Endothelial cell of umbilical vein (primary cell): Measurements from ENCODE around the gene VCL. TPM values are rescaled to one million over a fixed set of nuclear protein-coding genes. Genes with fewer than 3 reads are reported as not detected.

Experiments
- BruUV-seq: library from RNA; stranded (reverse); fragments of 400-500 nt; replicated peaks from 2 replicates; lab custom pipeline; 2021; lab: Mats Ljungman, UMichigan
- CTCF ChIA-PET: fragments of 300-600, 350-600 bp; sonication (Branson Sonifier 250); formaldehyde crosslinking; loops from one replicate; lab custom pipeline; 2021; ENCODE audit warnings: antibody characterized with exemption, inconsistent platforms; lab: Charles Lee
- POLR2A ChIA-PET: fragments of 300-600, 350-600 bp; sonication (Branson Sonifier 250); formaldehyde crosslinking; loops from one replicate; lab custom pipeline; 2021; ENCODE audit warnings: antibody characterized with exemption, inconsistent platforms; lab: Charles Lee
- DNase-seq: peaks from one replicate; pipeline ENCODE4 v3.0.0-alpha.2; 2011; ENCODE audit warnings: low read depth, low spot score
- FAIRE-seq: peaks from 2 replicates; lab custom pipeline; 2011; peaks lifted over from hg19 to GRCh38; lab: Jason Lieb, UNC
- H2AFZ ChIP-seq: 2 replicates; pipeline ENCODE4 v1.6.0; 2012; ENCODE audit warnings: low read depth, low read length, control low read depth, inconsistent platforms
- H3K27ac ChIP-seq: 2 replicates; pipeline ENCODE4 v1.5.1; 2011; ENCODE audit warnings: low read depth, mild to moderate bottlenecking, control low read depth, low read length, moderate library complexity; ENCODE audit not compliant: insufficient read depth
- H3K27me3 ChIP-seq, 2 experiments: 2 replicates each; pipeline versions ENCODE4 v1.6.0 to v1.6.1; 2011; ENCODE audit warnings: low read length in 2 of 2, mixed read lengths in 1 of 2; ENCODE audit not compliant: control insufficient read depth in 2 of 2, insufficient read depth in 2 of 2
- H3K36me3 ChIP-seq, 2 experiments: 2 replicates in 1 of 2; 3 replicates in 1 of 2; pipeline ENCODE4 v1.5.1; 2011; ENCODE audit warnings: low read length in 2 of 2, mild to moderate bottlenecking in 1 of 2, moderate library complexity in 1 of 2; ENCODE audit not compliant: control insufficient read depth in 2 of 2, insufficient read depth in 2 of 2; ENCODE audit errors: extremely low read depth in 1 of 2
- H3K4me1 ChIP-seq: 3 replicates; pipeline ENCODE4 v1.5.1; 2011; ENCODE audit warnings: mild to moderate bottlenecking, low read length; ENCODE audit not compliant: control insufficient read depth, insufficient read depth; ENCODE audit errors: extremely low read depth
- H3K4me2 ChIP-seq: 2 replicates; pipeline ENCODE4 v1.6.1; 2011; ENCODE audit warnings: low read length, control low read depth, mixed read lengths; ENCODE audit not compliant: insufficient read depth
- H3K4me3 ChIP-seq, 3 experiments: fragments of 200-600 bp in 1 of 3; sonication (generic), shearing (Covaris generic) in 1 of 3; replicated peaks in 1 of 3; 2 replicates each; pipeline ENCODE4 v1.5.1; 2011 to 2016; ENCODE audit warnings: control low read depth in 3 of 3, low read length in 3 of 3, mild to moderate bottlenecking in 2 of 3, inconsistent platforms in 1 of 3, low read depth in 1 of 3, moderate library complexity in 1 of 3; ENCODE audit not compliant: insufficient read depth in 1 of 3
- H3K79me2 ChIP-seq: 2 replicates; pipeline ENCODE4 v1.6.0; 2012; ENCODE audit warnings: low read length, inconsistent platforms; ENCODE audit not compliant: control insufficient read depth, insufficient read depth
- H3K9ac ChIP-seq: replicated peaks from 2 replicates; pipeline ENCODE3; 2011; ENCODE audit warnings: low read length, control low read depth; ENCODE audit not compliant: insufficient read depth; ENCODE audit errors: extremely low read depth
- H3K9me1 ChIP-seq: replicated peaks from 3 replicates; pipeline ENCODE4 v1.6.0; 2011; ENCODE audit warnings: mild to moderate bottlenecking, low read length; ENCODE audit not compliant: control insufficient read depth, insufficient read depth; ENCODE audit errors: extremely low read depth
- H3K9me3 ChIP-seq: replicated peaks from 2 replicates; pipeline ENCODE4 v1.5.1; 2012; ENCODE audit warnings: low read length, inconsistent platforms; ENCODE audit not compliant: control insufficient read depth, insufficient read depth
- H4K20me1 ChIP-seq: replicated peaks from 2 replicates; pipeline ENCODE3; 2011; ENCODE audit warnings: mild to moderate bottlenecking, low read length; ENCODE audit not compliant: control insufficient read depth, insufficient read depth; ENCODE audit errors: extremely low read depth
- EZH2 ChIP-seq: IDR thresholded peaks from 2 replicates; pipeline ENCODE4 v1.6.1; 2012; ENCODE audit warnings: borderline replicate concordance, low read depth, mild to moderate bottlenecking, moderate library complexity, low read length, inconsistent platforms; ENCODE audit not compliant: severe bottlenecking
- FOS ChIP-seq: IDR thresholded peaks from 2 replicates; pipeline ENCODE4 v1.6.1; 2011; ENCODE audit warnings: mild to moderate bottlenecking, low read length, moderate library complexity, borderline replicate concordance; ENCODE audit not compliant: insufficient read depth
- GATA2 ChIP-seq: IDR thresholded peaks from 2 replicates; pipeline ENCODE4 v1.7.0; 2011; ENCODE audit warnings: low read depth, mild to moderate bottlenecking, moderate library complexity, mixed read lengths, low read length; ENCODE audit not compliant: insufficient read length, insufficient read depth
- JUN ChIP-seq: IDR thresholded peaks from 2 replicates; pipeline ENCODE4 v1.6.1; 2011; ENCODE audit warnings: borderline replicate concordance, low read depth; ENCODE audit not compliant: insufficient read length, insufficient read depth
- MYC ChIP-seq: IDR thresholded peaks from one replicate; pipeline ENCODE4 v1.6.1; 2011; ENCODE audit warnings: mild to moderate bottlenecking, low read depth, low read length
- POLR2A ChIP-seq: IDR thresholded peaks from 2 replicates; pipeline ENCODE4 v1.6.1; 2012; ENCODE audit warnings: low read depth, mild to moderate bottlenecking, control low read depth, low read length
- POLR2AphosphoS5 ChIP-seq: IDR thresholded peaks from 2 replicates; pipeline ENCODE4 v1.6.1; 2012; ENCODE audit warnings: low read depth, mild to moderate bottlenecking, control low read depth, low read length, moderate library complexity; ENCODE audit not compliant: insufficient read depth
- dilution Hi-C: fragments of 300-500 bp; cut with MboI; formaldehyde crosslinking; loops from one replicate; pipeline ENCODE4 v1.15.0; 2019; ENCODE audit warnings: low sequenced_read_pairs; ENCODE audit not compliant: extremely low pct_ligation_motif_present
- intact Hi-C: fragments of 100-400 bp; cut with micrococcal nuclease; formaldehyde crosslinking; loops from one replicate; pipeline ENCODE4 v1.10.0; 2022
- polyA plus RNA-seq, 4 experiments: library from polyadenylated mRNA; depleted of rRNA in 3 of 4; stranded (reverse) in 3 of 4; unstranded in 1 of 4; fragments of >200 nt; gene quantifications; 2 replicates each; pipeline versions ENCODE4 v1.2.1 to v1.2.3, GENCODE V29; 2011 to 2012; ENCODE audit warnings: missing spikeins in 1 of 4
- total RNA-seq: library from RNA; stranded (reverse); gene quantifications from 2 replicates; pipeline ENCODE4 v1.2.3, GENCODE V29; 2021
- TF ChIP-seq, protein P1 (sequence below), 2 donors: IDR thresholded peaks; 1 replicate in 1 of 2; 2 replicates in 1 of 2; pipeline ENCODE4 v1.5.1; 2011; ENCODE audit warnings: low read length in 2 of 2, mild to moderate bottlenecking in 2 of 2, moderate library complexity in 2 of 2, control low read depth in 1 of 2, inconsistent platforms in 1 of 2, low read depth in 1 of 2; ENCODE audit not compliant: insufficient read depth in 1 of 2; ENCODE audit errors: extremely low read depth in 1 of 2
- TF ChIP-seq, protein P2 (sequence below): IDR thresholded peaks from 2 replicates; pipeline ENCODE4 v1.6.1; 2011; ENCODE audit not compliant: insufficient read depth, insufficient read length

The VCL gene
- total and polyA plus RNA-seq, 2 donors (not counting 3 experiments of a cell fraction or from before 2014, with no cell fraction given) = 95.4 to 231 TPM

DNA sequence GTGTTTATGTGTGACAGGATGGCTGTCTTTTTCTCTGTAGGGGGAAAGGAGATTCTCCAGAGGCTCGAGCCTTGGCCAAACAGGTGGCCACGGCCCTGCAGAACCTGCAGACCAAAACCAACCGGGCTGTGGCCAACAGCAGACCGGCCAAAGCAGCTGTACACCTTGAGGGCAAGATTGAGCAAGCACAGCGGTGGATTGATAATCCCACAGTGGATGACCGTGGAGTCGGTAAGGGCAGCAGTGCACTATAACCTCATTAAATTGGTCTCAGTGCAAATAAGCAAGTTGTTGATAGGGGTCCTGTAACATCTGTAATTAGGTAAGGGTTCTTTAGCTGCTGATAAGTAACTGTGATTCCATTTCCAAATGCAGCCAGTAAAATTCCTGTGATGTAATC is 96.3 kb downstream of the VCL start:
- H3K9me3 ChIP-seq = no peaks in the 10 kb centered on the region
- H3K9me1 ChIP-seq = no peaks in the 10 kb centered on the region
- no peak overlapping the region for H3K27ac ChIP-seq
- peaks cover 2% of the 10 kb centered on the region for H4K20me1 ChIP-seq
- H3K79me2 ChIP-seq = peaks cover 2% of the 10 kb centered on the region
- ChIA-PET POLR2A (no interaction called here), CTCF (interaction anchor here (1.1 to 2.0 kb wide), 4 partner anchors 9 to 214 kb away, joined by 3 to 7 read pairs (median 3); no protein-coding TSS in a partner anchor)
- dilution Hi-C loops = no loop called here
- no peak overlapping the region for H3K9ac ChIP-seq
- H3K4me1 ChIP-seq = no peaks in the 10 kb centered on the region
- no peak overlapping the region for H2AFZ ChIP-seq
- H3K4me2 ChIP-seq = no peak overlapping the region
- peaks cover 39 to 43% of the 10 kb centered on the region in 2 experiments for H3K36me3 ChIP-seq
- no peaks in the 10 kb centered on the region for H3K27me3 ChIP-seq
- no peak for TF ChIP-seq EZH2
- no peak for TF ChIP-seq MYC
- no peak for TF ChIP-seq GATA2
- TF ChIP-seq POLR2A = no peak
- no peak for TF ChIP-seq JUN
- TF ChIP-seq FOS = no peak
- TF ChIP-seq, protein P1, sequence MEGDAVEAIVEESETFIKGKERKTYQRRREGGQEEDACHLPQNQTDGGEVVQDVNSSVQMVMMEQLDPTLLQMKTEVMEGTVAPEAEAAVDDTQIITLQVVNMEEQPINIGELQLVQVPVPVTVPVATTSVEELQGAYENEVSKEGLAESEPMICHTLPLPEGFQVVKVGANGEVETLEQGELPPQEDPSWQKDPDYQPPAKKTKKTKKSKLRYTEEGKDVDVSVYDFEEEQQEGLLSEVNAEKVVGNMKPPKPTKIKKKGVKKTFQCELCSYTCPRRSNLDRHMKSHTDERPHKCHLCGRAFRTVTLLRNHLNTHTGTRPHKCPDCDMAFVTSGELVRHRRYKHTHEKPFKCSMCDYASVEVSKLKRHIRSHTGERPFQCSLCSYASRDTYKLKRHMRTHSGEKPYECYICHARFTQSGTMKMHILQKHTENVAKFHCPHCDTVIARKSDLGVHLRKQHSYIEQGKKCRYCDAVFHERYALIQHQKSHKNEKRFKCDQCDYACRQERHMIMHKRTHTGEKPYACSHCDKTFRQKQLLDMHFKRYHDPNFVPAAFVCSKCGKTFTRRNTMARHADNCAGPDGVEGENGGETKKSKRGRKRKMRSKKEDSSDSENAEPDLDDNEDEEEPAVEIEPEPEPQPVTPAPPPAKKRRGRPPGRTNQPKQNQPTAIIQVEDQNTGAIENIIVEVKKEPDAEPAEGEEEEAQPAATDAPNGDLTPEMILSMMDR (IDR thresholded peaks at IDR 0.05; ENCODE audit: extremely low read depth in 1 of 2, insufficient read depth in 1 of 2, low read depth in 1 of 2, low read length in 2 of 2) = no peak
- no peak for TF ChIP-seq POLR2AphosphoS5
- TF ChIP-seq, protein P2, sequence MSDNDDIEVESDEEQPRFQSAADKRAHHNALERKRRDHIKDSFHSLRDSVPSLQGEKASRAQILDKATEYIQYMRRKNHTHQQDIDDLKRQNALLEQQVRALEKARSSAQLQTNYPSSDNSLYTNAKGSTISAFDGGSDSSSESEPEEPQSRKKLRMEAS = no peak
- H3K4me3 ChIP-seq = no peak overlapping the region
- BruUV-seq = no TSS peak
- DNase-seq (no peak), FAIRE-seq (no peak)
- intact Hi-C loops = no loop called here
